AG04450 (cell line): ENCODE results near the gene FAM131A. TPM values are rescaled to one million over a fixed set of nuclear protein-coding genes. Genes with fewer than 3 reads are reported as not detected.

Experiments used
- CTCF ChIA-PET: fragments of 300-600, 350-600 bp; formaldehyde crosslinking; extraction: SDS; loops from one replicate; lab custom pipeline; 2022; ENCODE audit warnings: antibody characterized with exemption, inconsistent platforms; lab: Charles Lee
- POLR2A ChIA-PET: fragments of 350-600 bp; formaldehyde crosslinking; extraction: SDS; loops from one replicate; lab custom pipeline; 2021; ENCODE audit warnings: antibody characterized with exemption, inconsistent platforms; lab: Yijun Ruan, JAX
- DNase-seq: peaks from one replicate; pipeline ENCODE4 v3.0.0-alpha.2; 2011; ENCODE audit warnings: low read depth, low spot score
- H3K27ac ChIP-seq: one replicate; pipeline ENCODE4 v1.5.1; 2012; ENCODE audit warnings: low read depth, low read length, control low read depth
- H3K27me3 ChIP-seq: one replicate; pipeline ENCODE4 v1.6.0; 2012; ENCODE audit warnings: low read length; ENCODE audit not compliant: control insufficient read depth, insufficient read depth
- H3K4me3 ChIP-seq: 2 replicates; pipeline ENCODE4 v1.5.1; 2011; ENCODE audit warnings: mild to moderate bottlenecking, low read depth, low read length, control low read depth
- H3K9me3 ChIP-seq: 2 replicates; pipeline ENCODE4 v1.5.1; 2012; ENCODE audit warnings: low read length; ENCODE audit not compliant: control insufficient read depth, insufficient read depth
- polyA plus RNA-seq: library from polyadenylated mRNA; depleted of rRNA; stranded (reverse); fragments of >200 nt; gene quantifications from 2 replicates; pipeline ENCODE4 v1.2.3, GENCODE V29; 2011
- TF ChIP-seq, protein P1 (sequence below): IDR thresholded peaks from 2 replicates; pipeline ENCODE4 v1.5.1; 2011; ENCODE audit warnings: low read depth, low read length, control low read depth, inconsistent platforms

Gene FAM131A
- polyA plus RNA-seq, 1 experiment, result 8.5 TPM

DNA sequence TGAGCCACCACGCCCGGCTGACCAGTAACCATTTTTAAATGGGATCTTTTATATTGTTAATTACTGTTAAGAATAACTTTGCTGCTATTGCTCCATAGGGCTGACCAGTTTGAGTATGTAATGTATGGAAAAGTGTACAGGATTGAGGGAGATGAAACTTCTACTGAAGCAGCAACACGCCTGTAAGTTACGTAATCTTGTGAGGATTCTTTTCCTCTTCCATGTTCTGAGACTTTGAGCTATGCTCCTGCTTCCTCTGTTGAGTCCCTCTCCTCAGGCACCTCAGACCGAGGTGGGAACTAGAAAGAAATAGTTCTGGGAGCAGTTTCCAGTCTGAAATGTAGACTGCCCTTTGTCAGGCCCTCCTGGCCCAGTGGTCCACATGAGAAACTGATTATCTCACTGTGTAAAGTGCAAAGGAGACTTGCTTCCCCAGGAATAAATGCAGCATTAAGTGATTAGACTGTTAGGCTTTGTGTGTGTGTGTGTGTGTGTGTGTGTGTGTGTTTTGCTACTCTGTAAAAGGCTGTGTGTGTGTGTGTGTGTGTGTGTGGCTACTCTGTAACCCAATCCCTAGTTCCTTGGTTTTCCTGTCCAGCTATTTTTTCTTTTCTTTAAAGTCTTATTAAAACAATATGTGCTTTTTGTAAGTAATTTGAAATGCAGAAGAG lies 29.4 kb downstream of the FAM131A start:
- H3K27ac ChIP-seq, result no peak overlapping the region
- no peak for DNase-seq
- H3K4me3 ChIP-seq, result no peak overlapping the region
- H3K9me3 ChIP-seq, result no peaks in the 10 kb centered on the region
- TF ChIP-seq, protein P1, sequence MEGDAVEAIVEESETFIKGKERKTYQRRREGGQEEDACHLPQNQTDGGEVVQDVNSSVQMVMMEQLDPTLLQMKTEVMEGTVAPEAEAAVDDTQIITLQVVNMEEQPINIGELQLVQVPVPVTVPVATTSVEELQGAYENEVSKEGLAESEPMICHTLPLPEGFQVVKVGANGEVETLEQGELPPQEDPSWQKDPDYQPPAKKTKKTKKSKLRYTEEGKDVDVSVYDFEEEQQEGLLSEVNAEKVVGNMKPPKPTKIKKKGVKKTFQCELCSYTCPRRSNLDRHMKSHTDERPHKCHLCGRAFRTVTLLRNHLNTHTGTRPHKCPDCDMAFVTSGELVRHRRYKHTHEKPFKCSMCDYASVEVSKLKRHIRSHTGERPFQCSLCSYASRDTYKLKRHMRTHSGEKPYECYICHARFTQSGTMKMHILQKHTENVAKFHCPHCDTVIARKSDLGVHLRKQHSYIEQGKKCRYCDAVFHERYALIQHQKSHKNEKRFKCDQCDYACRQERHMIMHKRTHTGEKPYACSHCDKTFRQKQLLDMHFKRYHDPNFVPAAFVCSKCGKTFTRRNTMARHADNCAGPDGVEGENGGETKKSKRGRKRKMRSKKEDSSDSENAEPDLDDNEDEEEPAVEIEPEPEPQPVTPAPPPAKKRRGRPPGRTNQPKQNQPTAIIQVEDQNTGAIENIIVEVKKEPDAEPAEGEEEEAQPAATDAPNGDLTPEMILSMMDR, result no peak
- POLR2A ChIA-PET, result no interaction called here
- CTCF ChIA-PET, result interaction anchor here (2.3 to 10.4 kb wide), 2 partner anchors 147 to 174 kb away, joined by 8 to 215 read pairs; no protein-coding TSS in a partner anchor
- H3K27me3 ChIP-seq, result no peaks in the 10 kb centered on the region

GRCh38 chr3:184368116-184368515 lies 30.7 kb downstream of the FAM131A start:
- Histone ChIP-seq H3K27me3 (peaks cover 8% of the 10 kb centered on the region), H3K4me3 (no peak overlapping the region), H3K9me3 (no peaks in the 10 kb centered on the region), H3K27ac (peak overlapping the region; percentile 11)
- DNase-seq, result no peak
- ChIA-PET POLR2A (interaction anchor here (0.6 to 0.9 kb wide), 2 partner anchors 12 to 172 kb away, joined by 3 to 4 read pairs; no protein-coding TSS in a partner anchor), CTCF (interaction anchor here (1.1 to 10.4 kb wide), 3 partner anchors 91 to 173 kb away, joined by 3 to 215 read pairs (median 4); no protein-coding TSS in a partner anchor)
- TF ChIP-seq, protein P1, result no peak

- Histone ChIP-seq H3K27me3 (peaks cover 12% of the 10 kb centered on the region), H3K27ac (peak overlapping the region; percentile 31), H3K9me3 (no peaks in the 10 kb centered on the region), H3K4me3 (no peak overlapping the region)
- POLR2A ChIA-PET, result interaction anchor here (0.9 kb wide), 1 partner anchor 172 kb away, joined by 3 read pairs; no protein-coding TSS in a partner anchor
- TF ChIP-seq, protein P1, result no peak
- no peak for DNase-seq
- CTCF ChIA-PET, result interaction anchor here (0.5 to 10.4 kb wide), 5 partner anchors 91 to 172 kb away, joined by 3 to 215 read pairs (median 3); no protein-coding TSS in a partner anchor
These were observed 31.3 kb downstream of the FAM131A start for GRCh38 chr3:184368586-184369183.

DNA sequence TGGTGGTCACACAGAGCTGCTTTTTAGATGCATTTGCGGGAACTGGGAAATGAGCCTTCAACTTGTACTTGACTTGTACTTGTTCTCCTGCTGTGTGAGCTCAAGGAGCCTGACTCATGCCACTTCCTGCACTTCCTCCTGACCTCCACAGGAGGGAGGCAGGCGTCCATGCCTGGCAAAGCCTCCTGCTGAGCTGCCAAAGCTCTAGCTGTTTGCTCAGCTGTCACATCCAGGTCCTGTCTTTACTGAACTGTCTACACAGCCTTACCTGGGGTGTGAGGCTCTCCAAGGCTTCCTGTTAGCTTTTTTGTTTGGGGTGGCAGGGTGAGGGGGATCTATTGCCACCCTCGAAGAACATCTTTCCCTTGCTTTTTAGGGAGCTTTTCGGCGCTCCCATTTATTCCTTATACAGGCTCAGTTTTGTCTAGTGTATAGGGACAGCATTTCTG lies 34.2 kb downstream of the FAM131A start:
- peak; percentile 72 for DNase-seq
- ChIA-PET CTCF (interaction anchor here (0.5 to 10.4 kb wide), 72 partner anchors 8 to 780 kb away, joined by 3 to 278 read pairs (median 4); partner anchors contain the start of genes CLCN2, POLR2H and VPS8), POLR2A (interaction anchor here (1.2 kb wide), 2 partner anchors 142 to 179 kb away, joined by 3 to 4 read pairs; no protein-coding TSS in a partner anchor)
- Histone ChIP-seq H3K27me3 (peaks cover 28% of the 10 kb centered on the region), H3K9me3 (no peaks in the 10 kb centered on the region; the same call in 1 of the 2 replicates), H3K27ac (no peak overlapping the region), H3K4me3 (no peak overlapping the region)
- TF ChIP-seq, protein P1, result peak; percentile 100
